NCI-H2029 treated with DMSO at 0.1 percent for 48 hours (cell line): ENCODE measurements around the gene PHF1.

Source experiments
- DNase-seq: peaks from one replicate; lab custom pipeline; 2025; lab: John Stamatoyannopoulos, UW

PHF1 gene

GRCh38 chr6:33431880-33432541 lies 21.2 kb downstream of the PHF1 start:
- no peak for DNase-seq

- DNase-seq = no peak
Observed at GRCh38 chr6:33432546-33432945, 21.7 kb downstream of the PHF1 start.

- DNase-seq = no peak
Observed at GRCh38 chr6:33433001-33433543, 22.3 kb downstream of the PHF1 start.

GRCh38 chr6:33433544-33434191 lies 22.9 kb downstream of the PHF1 start:
- no peak for DNase-seq

- no peak for DNase-seq
Observed at GRCh38 chr6:33434961-33435360, 24.1 kb downstream of the PHF1 start.

- no peak for DNase-seq
Observed at GRCh38 chr6:33437666-33438065, 26.9 kb downstream of the PHF1 start.

GRCh38 chr6:33438978-33439594 lies 28.3 kb downstream of the PHF1 start:
- DNase-seq = no peak

- no peak for DNase-seq
Observed at GRCh38 chr6:33439956-33440648, 29.3 kb downstream of the PHF1 start.

- no peak for DNase-seq
Observed at GRCh38 chr6:33440649-33441309, 30.0 kb downstream of the PHF1 start.

- no peak for DNase-seq
Observed at GRCh38 chr6:33441457-33441856, 30.6 kb downstream of the PHF1 start.

GRCh38 chr6:33442283-33442682 lies 31.5 kb downstream of the PHF1 start:
- DNase-seq = no peak

- DNase-seq = no peak
Observed at GRCh38 chr6:33443025-33443424, 32.2 kb downstream of the PHF1 start.

GRCh38 chr6:33443619-33444504 lies 33.0 kb downstream of the PHF1 start:
- DNase-seq = no peak

- no peak for DNase-seq
Observed at GRCh38 chr6:33445119-33445603, 34.3 kb downstream of the PHF1 start.

- no peak for DNase-seq
Observed at GRCh38 chr6:33446356-33446755, 35.5 kb downstream of the PHF1 start.

- DNase-seq = no peak
Observed at GRCh38 chr6:33450434-33450833, 39.6 kb downstream of the PHF1 start.

GRCh38 chr6:33451606-33452005 lies 40.8 kb downstream of the PHF1 start:
- DNase-seq = no peak

- no peak for DNase-seq
Observed at GRCh38 chr6:33452496-33452895, 41.7 kb downstream of the PHF1 start.

- no peak for DNase-seq
Observed at GRCh38 chr6:33453393-33454008, 42.7 kb downstream of the PHF1 start.
